Activated CD8-positive, alpha-beta memory T cell treated with anti-CD3 and anti-CD28 coated beads for 4 hours (primary cell): ENCODE data around the gene OR5K1.

ENCODE experiments used
- DNase-seq, 2 donors: peaks; one replicate each; pipeline ENCODE4 v3.0.0-alpha.2; 2020; ENCODE audit warnings: low read depth in 2 of 2

The OR5K1 gene

GRCh38 chr3:98462901-98463300, at the start of gene OR5K1:
Gene OR5K1 (plus strand): TSS chr3:98463201. CDS start chr3:98469577, 6,376 bp downstream.
- no peak for DNase-seq

GRCh38 chr3:98432575-98432974, 30.4 kb upstream of the OR5K1 start:
- no peak for DNase-seq

GRCh38 chr3:98433764-98434163, 29.2 kb upstream of the OR5K1 start:
- DNase-seq, result no peak

GRCh38 chr3:98434412-98434811, 28.6 kb upstream of the OR5K1 start:
- DNase-seq, result no peak

- no peak for DNase-seq
These were observed 22.7 kb upstream of the OR5K1 start for GRCh38 chr3:98440283-98440682.

GRCh38 chr3:98445949-98446406, 17.0 kb upstream of the OR5K1 start:
- DNase-seq, result no peak

GRCh38 chr3:98449606-98450193, 13.3 kb upstream of the OR5K1 start:
- no peak for DNase-seq

- no peak for DNase-seq
These were observed 12.6 kb upstream of the OR5K1 start for GRCh38 chr3:98450372-98450771.

- DNase-seq, result no peak
These were observed 9.2 kb upstream of the OR5K1 start for GRCh38 chr3:98453827-98454226.

GRCh38 chr3:98454929-98455328, 8.1 kb upstream of the OR5K1 start:
- DNase-seq, result no peak

GRCh38 chr3:98457543-98457942, 5.5 kb upstream of the OR5K1 start:
- DNase-seq, result no peak

GRCh38 chr3:98460220-98460619, 2.8 kb upstream of the OR5K1 start:
- no peak for DNase-seq

GRCh38 chr3:98482717-98483482, 19.9 kb downstream of the OR5K1 start:
- no peak for DNase-seq

- DNase-seq, result no peak
These were observed 20.6 kb downstream of the OR5K1 start for GRCh38 chr3:98483626-98484025.

- DNase-seq, result no peak
These were observed 34.4 kb downstream of the OR5K1 start, which contains the start of gene OR5K2 for GRCh38 chr3:98497381-98497780. Gene OR5K2 (plus strand): TSS chr3:98497681. CDS start chr3:98497681, 0 bp downstream.

- DNase-seq, result no peak
These were observed 37.0 kb downstream of the OR5K1 start for GRCh38 chr3:98500019-98500418.

- no peak for DNase-seq
These were observed 38.3 kb downstream of the OR5K1 start for GRCh38 chr3:98501270-98501669.

- DNase-seq, result no peak
These were observed 39.0 kb downstream of the OR5K1 start for GRCh38 chr3:98501863-98502576.

GRCh38 chr3:98504539-98504938, 41.5 kb downstream of the OR5K1 start:
- no peak for DNase-seq

GRCh38 chr3:98508582-98508981, 45.6 kb downstream of the OR5K1 start:
- DNase-seq, result no peak

GRCh38 chr3:98512576-98512975, 49.6 kb downstream of the OR5K1 start:
- no peak for DNase-seq

GRCh38 chr3:98513091-98513511, 50.1 kb downstream of the OR5K1 start:
- no peak for DNase-seq

- no peak for DNase-seq
These were observed 50.7 kb downstream of the OR5K1 start for GRCh38 chr3:98513736-98514135.
